Measurements from ENCODE around the gene GRM8.

The GRM8 gene

GRCh38 chr7:127152423-127152822 is 100.3 kb downstream of the GRM8 start:
- Histone ChIP-seq H3K27me3 (ENCODE audit: insufficient read depth, low read length, poor library complexity, severe bottlenecking) (no peaks in the 10 kb centered on the region), H4K20me1 (ENCODE audit: insufficient read depth, low read length, poor library complexity, severe bottlenecking) (no peaks in the 10 kb centered on the region), H3K4me1 (ENCODE audit: insufficient read depth, low read length, poor library complexity, severe bottlenecking) (no peaks in the 10 kb centered on the region), H2AFZ (ENCODE audit: low read length) (no peak overlapping the region), H3K9me3 (ENCODE audit: insufficient read depth, low read depth, low read length) (no peaks in the 10 kb centered on the region), H3K4me2 (ENCODE audit: low read depth, low read length, poor library complexity, severe bottlenecking) (no peak overlapping the region), H3K79me2 (ENCODE audit: insufficient read depth, low read length) (no peaks in the 10 kb centered on the region), H3K9me2 (replicated peaks; ENCODE audit: low read depth, low read length) (no peaks in the 10 kb centered on the region), H3K9ac (ENCODE audit: low read depth, low read length, poor library complexity, severe bottlenecking) (no peak overlapping the region), H3K4me3 (ENCODE audit: low read length, poor library complexity, severe bottlenecking) (no peak overlapping the region), H3K36me3 (ENCODE audit: insufficient read depth, low read length) (no peaks in the 10 kb centered on the region), H3F3A (ENCODE audit: low read depth) (no peaks in the 10 kb centered on the region)
- TF ChIP-seq, protein P1, sequence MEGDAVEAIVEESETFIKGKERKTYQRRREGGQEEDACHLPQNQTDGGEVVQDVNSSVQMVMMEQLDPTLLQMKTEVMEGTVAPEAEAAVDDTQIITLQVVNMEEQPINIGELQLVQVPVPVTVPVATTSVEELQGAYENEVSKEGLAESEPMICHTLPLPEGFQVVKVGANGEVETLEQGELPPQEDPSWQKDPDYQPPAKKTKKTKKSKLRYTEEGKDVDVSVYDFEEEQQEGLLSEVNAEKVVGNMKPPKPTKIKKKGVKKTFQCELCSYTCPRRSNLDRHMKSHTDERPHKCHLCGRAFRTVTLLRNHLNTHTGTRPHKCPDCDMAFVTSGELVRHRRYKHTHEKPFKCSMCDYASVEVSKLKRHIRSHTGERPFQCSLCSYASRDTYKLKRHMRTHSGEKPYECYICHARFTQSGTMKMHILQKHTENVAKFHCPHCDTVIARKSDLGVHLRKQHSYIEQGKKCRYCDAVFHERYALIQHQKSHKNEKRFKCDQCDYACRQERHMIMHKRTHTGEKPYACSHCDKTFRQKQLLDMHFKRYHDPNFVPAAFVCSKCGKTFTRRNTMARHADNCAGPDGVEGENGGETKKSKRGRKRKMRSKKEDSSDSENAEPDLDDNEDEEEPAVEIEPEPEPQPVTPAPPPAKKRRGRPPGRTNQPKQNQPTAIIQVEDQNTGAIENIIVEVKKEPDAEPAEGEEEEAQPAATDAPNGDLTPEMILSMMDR (conservative IDR thresholded peaks at IDR 0.05; ENCODE audit: low read length), result no peak
- no peak for TF ChIP-seq EZH2phosphoT487 (IDR thresholded peaks at IDR 0.05; ENCODE audit: borderline replicate concordance)

DNA sequence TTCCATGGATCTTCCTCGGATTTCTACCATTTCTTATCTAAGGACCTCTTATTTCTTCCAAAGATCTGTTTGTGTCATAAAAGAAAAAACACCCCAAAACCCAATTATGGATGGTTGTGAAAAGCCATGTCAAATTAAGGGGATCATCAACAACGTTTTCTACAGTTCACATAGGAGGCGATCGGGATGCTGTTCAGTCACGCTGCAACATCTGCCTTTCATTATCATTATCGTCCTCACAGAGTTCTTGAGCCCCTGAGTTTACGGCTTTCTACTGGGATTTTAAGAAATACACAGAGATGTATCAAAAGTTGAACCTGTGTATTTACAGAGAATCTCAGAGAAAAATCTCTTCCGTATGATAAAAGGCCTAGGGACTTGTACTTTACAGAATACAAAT is 101.4 kb downstream of the GRM8 start:
- no peak overlapping the region for H2AFZ ChIP-seq (ENCODE audit: low read length)
- no peaks in the 10 kb centered on the region for H4K20me1 ChIP-seq (ENCODE audit: insufficient read depth, low read length, poor library complexity, severe bottlenecking)
- no peaks in the 10 kb centered on the region for H3K9me2 ChIP-seq (replicated peaks; ENCODE audit: low read depth, low read length)
- H3K9ac ChIP-seq (ENCODE audit: low read depth, low read length, poor library complexity, severe bottlenecking), result no peak overlapping the region
- H3K36me3 ChIP-seq (ENCODE audit: insufficient read depth, low read length), result no peaks in the 10 kb centered on the region
- no peak overlapping the region for H3K4me3 ChIP-seq (ENCODE audit: low read length, poor library complexity, severe bottlenecking)
- no peaks in the 10 kb centered on the region for H3K79me2 ChIP-seq (ENCODE audit: insufficient read depth, low read length)
- no peaks in the 10 kb centered on the region for H3K4me1 ChIP-seq (ENCODE audit: insufficient read depth, low read length, poor library complexity, severe bottlenecking)
- H3K9me3 ChIP-seq (ENCODE audit: insufficient read depth, low read depth, low read length), result no peaks in the 10 kb centered on the region
- H3K27me3 ChIP-seq (ENCODE audit: insufficient read depth, low read length, poor library complexity, severe bottlenecking), result no peaks in the 10 kb centered on the region
- TF ChIP-seq, protein P1 (conservative IDR thresholded peaks at IDR 0.05; ENCODE audit: low read length), result no peak
- TF ChIP-seq EZH2phosphoT487 (IDR thresholded peaks at IDR 0.05; ENCODE audit: borderline replicate concordance), result no peak
- no peaks in the 10 kb centered on the region for H3F3A ChIP-seq (ENCODE audit: low read depth)
- no peak overlapping the region for H3K4me2 ChIP-seq (ENCODE audit: low read depth, low read length, poor library complexity, severe bottlenecking)

GRCh38 chr7:127150543-127150942 is 102.2 kb downstream of the GRM8 start:
- Histone ChIP-seq H3K9me2 (replicated peaks; ENCODE audit: low read depth, low read length) (no peaks in the 10 kb centered on the region), H3K9ac (ENCODE audit: low read depth, low read length, poor library complexity, severe bottlenecking) (no peak overlapping the region), H3K79me2 (ENCODE audit: insufficient read depth, low read length) (no peaks in the 10 kb centered on the region), H4K20me1 (ENCODE audit: insufficient read depth, low read length, poor library complexity, severe bottlenecking) (no peaks in the 10 kb centered on the region), H3K9me3 (ENCODE audit: insufficient read depth, low read depth, low read length) (no peaks in the 10 kb centered on the region), H2AFZ (ENCODE audit: low read length) (no peak overlapping the region), H3F3A (ENCODE audit: low read depth) (no peaks in the 10 kb centered on the region), H3K36me3 (ENCODE audit: insufficient read depth, low read length) (no peaks in the 10 kb centered on the region), H3K4me3 (ENCODE audit: low read length, poor library complexity, severe bottlenecking) (no peak overlapping the region), H3K4me1 (ENCODE audit: insufficient read depth, low read length, poor library complexity, severe bottlenecking) (no peaks in the 10 kb centered on the region), H3K27me3 (ENCODE audit: insufficient read depth, low read length, poor library complexity, severe bottlenecking) (no peaks in the 10 kb centered on the region), H3K4me2 (ENCODE audit: low read depth, low read length, poor library complexity, severe bottlenecking) (no peak overlapping the region)
- TF ChIP-seq, protein P1 (conservative IDR thresholded peaks at IDR 0.05; ENCODE audit: low read length), result no peak
- TF ChIP-seq EZH2phosphoT487 (IDR thresholded peaks at IDR 0.05; ENCODE audit: borderline replicate concordance), result no peak
